Endodermal cell (in vitro differentiated cells): ENCODE measurements around the gene PARP3. TPM values are rescaled to one million over a fixed set of nuclear protein-coding genes. Genes with fewer than 3 reads are reported as not detected.

Experiments
- DNase-seq: peaks from one replicate; pipeline ENCODE4 v3.0.0-alpha.2; 2017
- H3K27ac ChIP-seq: 2 replicates; pipeline ENCODE4 v1.5.1; 2013; ENCODE audit warnings: mild to moderate bottlenecking, low read depth, low read length, moderate library complexity
- H3K27me3 ChIP-seq: 2 replicates; pipeline ENCODE4 v1.6.1; 2013; ENCODE audit warnings: mild to moderate bottlenecking, low read length, moderate library complexity; ENCODE audit not compliant: insufficient read depth, control insufficient read depth, poor library complexity, severe bottlenecking
- H3K36me3 ChIP-seq: 2 replicates; pipeline ENCODE4 v1.7.0; 2013; ENCODE audit warnings: mild to moderate bottlenecking, low read length, moderate library complexity; ENCODE audit not compliant: control insufficient read depth, insufficient read depth
- H3K4me1 ChIP-seq: one replicate; pipeline ENCODE4 v1.7.0; 2013; ENCODE audit warnings: low read length; ENCODE audit not compliant: control insufficient read depth, insufficient read depth
- H3K4me3 ChIP-seq: 2 replicates; pipeline ENCODE4 v1.5.1; 2013; ENCODE audit warnings: mild to moderate bottlenecking, low read length, moderate library complexity
- H3K9ac ChIP-seq: 2 replicates; pipeline ENCODE4 v1.6.1; 2013; ENCODE audit warnings: mild to moderate bottlenecking, low read length, moderate library complexity; ENCODE audit not compliant: poor library complexity, severe bottlenecking; ENCODE audit errors: extremely low read depth
- H3K9me3 ChIP-seq: 2 replicates; pipeline ENCODE4 v1.6.1; 2013; ENCODE audit warnings: mild to moderate bottlenecking, low read length, moderate library complexity; ENCODE audit not compliant: control insufficient read depth
- H3K27ac Mint-ChIP-seq: 2 replicates; pipeline ENCODE4 v1.8.0; 2020; ENCODE audit warnings: mixed read lengths
- H3K27me3 Mint-ChIP-seq: 2 replicates; pipeline ENCODE4 v1.8.0; 2021; ENCODE audit warnings: mild to moderate bottlenecking, mixed read lengths; ENCODE audit not compliant: insufficient read depth
- H3K36me3 Mint-ChIP-seq: 2 replicates; pipeline ENCODE4 v1.8.0; 2020; ENCODE audit warnings: low read depth, mixed read lengths
- H3K4me1 Mint-ChIP-seq: 2 replicates; pipeline ENCODE4 v1.8.0; 2020; ENCODE audit warnings: mixed read lengths
- H3K4me3 Mint-ChIP-seq: 2 replicates; pipeline ENCODE4 v1.8.0; 2020; ENCODE audit warnings: mild to moderate bottlenecking, moderate library complexity, mixed read lengths
- H3K9me3 Mint-ChIP-seq: 2 replicates; pipeline ENCODE4 v1.8.0; 2020; ENCODE audit warnings: mild to moderate bottlenecking, mixed read lengths
- WGBS, 2 experiments: methylation state at CpG; one replicate each; pipeline versions ENCODE4 v1.1.5 to v1.1.7; 2013; ENCODE audit warnings: missing lambda C conversion rate in 2 of 2, mixed read lengths in 1 of 2; ENCODE audit not compliant: insufficient coverage in 1 of 2, insufficient read length in 1 of 2; 5-methylcytosine and 5-hydroxymethylcytosine counted together
- total RNA-seq, 2 donors: library from RNA; stranded (reverse); fragmentation: NEBNext Ultra II Directional in 1 of 2; extraction: Animal tissue kit (Norgen Biotek cat#: 25700) in 1 of 2; gene quantifications; 2 replicates in 1 of 2; 3 replicates in 1 of 2; pipeline ENCODE4 v1.2.1, GENCODE V29; 2021
- TF ChIP-seq, protein P1 (sequence below): fragments of 200-600 bp; sonication (generic); conservative IDR thresholded peaks from 2 replicates; pipeline ENCODE4 v1.5.0; 2021; ENCODE audit warnings: antibody characterized with exemption, mild to moderate bottlenecking

PARP3 gene
- total RNA-seq, 2 donors from 2014 or later, result 4.5 to 5.7 TPM

DNA sequence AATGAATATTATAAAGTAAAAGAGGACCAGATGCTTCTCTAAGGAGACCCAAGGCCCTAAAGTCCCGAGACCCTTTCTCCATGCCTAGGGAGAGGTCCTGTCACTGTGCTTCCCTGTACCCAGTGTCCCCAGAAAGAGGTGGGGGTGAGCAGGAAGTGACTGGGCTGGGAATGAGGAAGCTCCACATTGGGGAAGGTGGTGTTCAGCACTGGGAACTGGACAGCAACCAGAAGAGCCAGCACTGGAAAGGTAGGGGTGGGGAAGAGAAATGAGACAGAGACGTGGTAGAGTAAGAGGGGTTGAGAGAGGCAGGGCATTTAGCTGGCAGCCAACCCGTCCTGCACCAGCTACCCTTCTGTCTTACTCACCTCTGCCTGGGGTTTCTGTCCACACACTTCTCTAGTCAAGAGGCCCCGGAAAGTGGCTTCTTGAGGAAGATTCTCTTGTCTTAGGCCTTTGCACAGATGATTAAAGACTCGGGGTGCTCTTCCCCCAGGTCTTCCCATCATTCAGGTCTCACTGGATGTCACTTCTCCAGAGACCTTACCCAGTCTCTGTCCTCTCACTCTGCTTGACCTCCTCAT is 12.7 kb upstream of the PARP3 start:
- peak; percentile 80 for DNase-seq
- H3K4me1 ChIP-seq, result no peaks in the 10 kb centered on the region
- no peak overlapping the region for H3K4me3 Mint-ChIP-seq

GRCh38 chr3:51930439-51930838 is 11.7 kb upstream of the PARP3 start:
- no peaks in the 10 kb centered on the region for H3K4me1 Mint-ChIP-seq
- no peaks in the 10 kb centered on the region for H3K9me3 Mint-ChIP-seq
- Histone ChIP-seq H3K4me3 (no peak overlapping the region), H3K4me1 (no peaks in the 10 kb centered on the region), H3K9ac (no peak overlapping the region), H3K27me3 (no peaks in the 10 kb centered on the region), H3K9me3 (no peaks in the 10 kb centered on the region), H3K27ac (no peak overlapping the region), H3K36me3 (peaks cover 50% of the 10 kb centered on the region)
- H3K27ac Mint-ChIP-seq, result no peak overlapping the region
- peaks cover 45% of the 10 kb centered on the region for H3K36me3 Mint-ChIP-seq
- TF ChIP-seq, protein P1, sequence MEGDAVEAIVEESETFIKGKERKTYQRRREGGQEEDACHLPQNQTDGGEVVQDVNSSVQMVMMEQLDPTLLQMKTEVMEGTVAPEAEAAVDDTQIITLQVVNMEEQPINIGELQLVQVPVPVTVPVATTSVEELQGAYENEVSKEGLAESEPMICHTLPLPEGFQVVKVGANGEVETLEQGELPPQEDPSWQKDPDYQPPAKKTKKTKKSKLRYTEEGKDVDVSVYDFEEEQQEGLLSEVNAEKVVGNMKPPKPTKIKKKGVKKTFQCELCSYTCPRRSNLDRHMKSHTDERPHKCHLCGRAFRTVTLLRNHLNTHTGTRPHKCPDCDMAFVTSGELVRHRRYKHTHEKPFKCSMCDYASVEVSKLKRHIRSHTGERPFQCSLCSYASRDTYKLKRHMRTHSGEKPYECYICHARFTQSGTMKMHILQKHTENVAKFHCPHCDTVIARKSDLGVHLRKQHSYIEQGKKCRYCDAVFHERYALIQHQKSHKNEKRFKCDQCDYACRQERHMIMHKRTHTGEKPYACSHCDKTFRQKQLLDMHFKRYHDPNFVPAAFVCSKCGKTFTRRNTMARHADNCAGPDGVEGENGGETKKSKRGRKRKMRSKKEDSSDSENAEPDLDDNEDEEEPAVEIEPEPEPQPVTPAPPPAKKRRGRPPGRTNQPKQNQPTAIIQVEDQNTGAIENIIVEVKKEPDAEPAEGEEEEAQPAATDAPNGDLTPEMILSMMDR, result no peak
- DNase-seq, result no peak
- 86 to 89% methylated on average over 1 of the region's 1 CpG for WGBS, 2 experiments
- no peaks in the 10 kb centered on the region for H3K27me3 Mint-ChIP-seq
- H3K4me3 Mint-ChIP-seq, result no peak overlapping the region

More for the DNA sequence above, 12.7 kb upstream of the PARP3 start:
- Histone ChIP-seq H3K9ac (no peak overlapping the region), H3K27ac (no peak overlapping the region), H3K27me3 (no peaks in the 10 kb centered on the region), H3K4me3 (no peak overlapping the region), H3K9me3 (no peaks in the 10 kb centered on the region), H3K36me3 (peaks cover 41% of the 10 kb centered on the region)
- H3K9me3 Mint-ChIP-seq, result no peaks in the 10 kb centered on the region
- H3K36me3 Mint-ChIP-seq, result peaks cover 35% of the 10 kb centered on the region
- no peaks in the 10 kb centered on the region for H3K27me3 Mint-ChIP-seq
- H3K4me1 Mint-ChIP-seq, result no peaks in the 10 kb centered on the region
- no peak overlapping the region for H3K27ac Mint-ChIP-seq
- TF ChIP-seq, protein P1, result no peak
- WGBS, 2 experiments, result 87 to 92% methylated on average over 4 to 5 of the region's 5 CpGs

GRCh38 chr3:51931756-51932155 is 10.4 kb upstream of the PARP3 start:
- Histone ChIP-seq H3K9me3 (no peaks in the 10 kb centered on the region), H3K36me3 (peaks cover 63% of the 10 kb centered on the region), H3K27me3 (no peaks in the 10 kb centered on the region), H3K4me1 (no peaks in the 10 kb centered on the region), H3K9ac (no peak overlapping the region), H3K27ac (no peak overlapping the region), H3K4me3 (no peak overlapping the region)
- Mint-ChIP-seq H3K36me3 (peaks cover 56% of the 10 kb centered on the region), H3K27ac (no peak overlapping the region), H3K4me3 (no peak overlapping the region), H3K9me3 (no peaks in the 10 kb centered on the region), H3K4me1 (no peaks in the 10 kb centered on the region), H3K27me3 (no peaks in the 10 kb centered on the region)
- TF ChIP-seq, protein P1, result no peak
- 94% methylated on average over 6 of the region's 6 CpGs; no CpG with 5 or more reads in 1 of the 2 experiments for WGBS, 2 experiments
- no peak for DNase-seq
